Stimulated activated CD4-positive, alpha-beta T cell treated with anti-CD3 and anti-CD28 coated beads, Interleukin-2, amount 100 ng/mL, for 24 hours (primary cell): ENCODE results near the gene F10.
A peak's percentile ranks its signal among the peaks of the same experiment; 100 is the strongest.

Experiments
- DNase-seq, 2 donors: peaks; one replicate each; pipeline ENCODE4 v3.0.0-alpha.2; 2020

Gene F10

GRCh38 chr13:113140677-113141600 lies 18.3 kb downstream of the F10 start:
- no peak for DNase-seq

- DNase-seq: no peak
Observed at GRCh38 chr13:113141601-113141970, 19.0 kb downstream of the F10 start.

GRCh38 chr13:113142876-113143275 lies 20.3 kb downstream of the F10 start:
- no peak for DNase-seq

GRCh38 chr13:113143466-113144254 lies 21.1 kb downstream of the F10 start:
- DNase-seq: no peak

GRCh38 chr13:113144255-113144629 lies 21.6 kb downstream of the F10 start:
- DNase-seq: no peak

GRCh38 chr13:113145496-113145895 lies 22.9 kb downstream of the F10 start:
- DNase-seq: peak; percentile 48 to 53

GRCh38 chr13:113145911-113146598 lies 23.5 kb downstream of the F10 start:
- DNase-seq: no peak

GRCh38 chr13:113146750-113147149 lies 24.2 kb downstream of the F10 start:
- DNase-seq: no peak

GRCh38 chr13:113147206-113147605 lies 24.6 kb downstream of the F10 start:
- no peak for DNase-seq

GRCh38 chr13:113148407-113148806 lies 25.8 kb downstream of the F10 start:
- no peak for DNase-seq

- DNase-seq: no peak
Observed at GRCh38 chr13:113148940-113149503, 26.4 kb downstream of the F10 start.

- no peak for DNase-seq
Observed at GRCh38 chr13:113149711-113150549, 27.3 kb downstream of the F10 start.

- DNase-seq: no peak
Observed at GRCh38 chr13:113150550-113151365, 28.2 kb downstream of the F10 start.

GRCh38 chr13:113151745-113152690 lies 29.4 kb downstream of the F10 start:
- DNase-seq: no peak

- DNase-seq: no peak
Observed at GRCh38 chr13:113152691-113152983, 30.0 kb downstream of the F10 start.

- no peak for DNase-seq
Observed at GRCh38 chr13:113152984-113153809, 30.6 kb downstream of the F10 start.

- peak; percentile 70 to 73 for DNase-seq
Observed at GRCh38 chr13:113153810-113154748, 31.5 kb downstream of the F10 start.

GRCh38 chr13:113155201-113155600 lies 32.6 kb downstream of the F10 start:
- no peak for DNase-seq
